ENCODE measurements around the gene POLD2. TPM values are rescaled to one million over a fixed set of nuclear protein-coding genes. Genes with fewer than 3 reads are reported as not detected.

The POLD2 gene
- total RNA-seq, 1 experiment from 2014 or later = 154 TPM

- TF ChIP-seq CBFB (CRISPR knock-in tag; IDR thresholded peaks at IDR 0.05; ENCODE audit: low read depth) (no peak), TP53 (CRISPR knock-in tag; IDR thresholded peaks at IDR 0.05) (no peak), JAZF1 (CRISPR knock-in tag; IDR thresholded peaks at IDR 0.05) (no peak), IRF1 (CRISPR knock-in tag; IDR thresholded peaks at IDR 0.05) (no peak)
Measured at GRCh38 chr7:44077681-44078091, 45.7 kb downstream of the POLD2 start (continued).

GRCh38 chr7:44077061-44077460 lies 46.3 kb downstream of the POLD2 start:
- DNase-seq (ENCODE audit: low spot score) (no peak), ATAC-seq (no peak)
- Mint-ChIP-seq H3K9me3 (no peaks in the 10 kb centered on the region), H3K27ac (no peak overlapping the region), H3K4me1 (peaks cover 9% of the 10 kb centered on the region; the same call in 1 of the 2 replicates), H3K4me3 (no peak overlapping the region), H3K36me3 (peaks cover 29% of the 10 kb centered on the region), H3K27me3 (ENCODE audit: low read depth) (no peaks in the 10 kb centered on the region)
- TF ChIP-seq NR2C2 (CRISPR knock-in tag; IDR thresholded peaks at IDR 0.05) (no peak), ARID4B (CRISPR knock-in tag; IDR thresholded peaks at IDR 0.05; ENCODE audit: borderline replicate concordance) (no peak), ZNF232 (CRISPR knock-in tag; IDR thresholded peaks at IDR 0.05) (no peak), ZNF281 (CRISPR knock-in tag; IDR thresholded peaks at IDR 0.05) (no peak), HMGA2 (CRISPR knock-in tag; IDR thresholded peaks at IDR 0.05) (no peak), MYBL2 (CRISPR knock-in tag; IDR thresholded peaks at IDR 0.05) (no peak), USF1 (CRISPR knock-in tag; IDR thresholded peaks at IDR 0.05) (no peak), ATF3 (CRISPR knock-in tag; conservative IDR thresholded peaks at IDR 0.05) (no peak), ATF1 (CRISPR knock-in tag; IDR thresholded peaks at IDR 0.05) (no peak), KAT7 (CRISPR knock-in tag; IDR thresholded peaks at IDR 0.05; ENCODE audit: borderline replicate concordance) (no peak), E2F4 (CRISPR knock-in tag; IDR thresholded peaks at IDR 0.05; ENCODE audit: borderline replicate concordance, low read depth) (no peak), NFE2L1 (CRISPR knock-in tag; IDR thresholded peaks at IDR 0.05) (no peak), FOXP4 (CRISPR knock-in tag; IDR thresholded peaks at IDR 0.05) (no peak), EMX1 (CRISPR knock-in tag; IDR thresholded peaks at IDR 0.05) (no peak), TCF7 (CRISPR knock-in tag; IDR thresholded peaks at IDR 0.05; ENCODE audit: low read depth) (no peak)
- ChIA-PET POLR2A (no interaction called here), CTCF (no interaction called here)

Measured in WTC11 (cell line).